ENCODE data around the gene CSMD2.

The CSMD2 gene

DNA sequence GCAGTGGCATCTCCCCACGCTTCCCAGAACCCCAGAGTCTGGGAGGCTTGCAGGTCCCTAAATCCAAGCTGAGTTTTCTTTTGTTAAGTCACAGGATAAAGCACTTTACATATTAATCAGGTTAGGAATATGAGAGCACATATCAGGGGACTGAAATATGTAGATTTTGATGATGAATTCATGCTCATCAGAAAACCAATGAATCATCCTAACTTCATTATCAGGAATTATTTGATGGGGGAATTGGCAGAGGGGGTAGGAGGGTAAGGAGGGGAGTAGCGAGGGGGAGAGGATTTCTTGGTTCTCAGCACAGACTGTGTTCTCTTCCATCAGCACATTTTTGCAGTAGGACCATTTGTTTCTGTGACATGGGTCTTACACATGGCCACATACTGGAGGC lies 269.1 kb downstream of the CSMD2 start:
- no peak for DNase-seq

DNA sequence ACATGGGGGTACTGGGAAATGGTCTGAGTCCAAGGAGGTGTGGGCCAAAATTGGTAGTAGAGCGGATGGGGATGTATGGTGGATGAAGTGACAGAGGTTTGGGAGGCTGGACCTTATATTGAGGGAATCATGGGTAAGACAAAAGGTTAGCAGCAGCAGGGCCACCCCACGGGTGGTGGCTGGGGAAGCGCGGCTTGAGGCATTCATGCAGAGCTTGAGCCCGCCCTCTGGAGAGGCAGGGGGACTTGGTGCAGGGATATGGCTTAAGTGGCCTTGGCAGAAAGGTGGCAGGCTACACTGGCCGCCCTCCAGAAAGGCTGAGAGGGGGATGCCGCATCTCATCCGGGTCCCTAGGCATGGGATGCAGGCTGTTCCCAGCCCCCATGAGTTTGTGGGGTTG lies 269.6 kb downstream of the CSMD2 start:
- DNase-seq = no peak

DNA sequence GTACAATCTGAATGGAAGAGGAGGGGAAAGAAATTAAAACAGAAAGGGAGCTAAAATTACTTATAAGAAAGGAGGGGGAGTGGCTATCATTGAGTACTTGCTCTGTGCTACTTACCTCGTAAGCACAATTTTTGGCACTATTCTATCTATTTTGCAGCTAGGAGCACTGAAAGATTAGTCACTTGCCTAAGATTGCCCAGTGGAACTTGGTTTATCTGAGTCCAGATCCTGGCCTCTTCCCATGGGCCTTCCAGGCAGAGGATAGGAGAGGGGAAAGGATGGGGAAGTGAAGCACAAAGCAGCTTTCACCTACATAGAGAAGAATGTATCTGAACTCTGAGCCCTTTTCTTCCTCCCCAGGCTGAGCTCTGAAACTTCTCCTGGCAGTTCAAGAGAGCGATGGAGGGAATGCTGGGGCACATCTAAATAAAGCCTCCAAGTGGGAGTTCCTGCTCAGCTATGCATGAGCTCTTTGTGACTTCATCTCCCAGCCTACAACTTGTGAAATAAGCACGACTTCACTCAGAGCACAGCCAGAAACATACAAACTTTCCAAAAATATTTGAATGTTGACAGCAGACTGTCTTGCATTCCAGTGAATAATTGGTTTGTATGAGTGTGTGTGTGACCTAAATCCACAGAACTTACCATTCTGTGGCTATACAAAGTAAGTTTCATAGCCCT lies 271.7 kb downstream of the CSMD2 start:
- DNase-seq = no peak

DNA sequence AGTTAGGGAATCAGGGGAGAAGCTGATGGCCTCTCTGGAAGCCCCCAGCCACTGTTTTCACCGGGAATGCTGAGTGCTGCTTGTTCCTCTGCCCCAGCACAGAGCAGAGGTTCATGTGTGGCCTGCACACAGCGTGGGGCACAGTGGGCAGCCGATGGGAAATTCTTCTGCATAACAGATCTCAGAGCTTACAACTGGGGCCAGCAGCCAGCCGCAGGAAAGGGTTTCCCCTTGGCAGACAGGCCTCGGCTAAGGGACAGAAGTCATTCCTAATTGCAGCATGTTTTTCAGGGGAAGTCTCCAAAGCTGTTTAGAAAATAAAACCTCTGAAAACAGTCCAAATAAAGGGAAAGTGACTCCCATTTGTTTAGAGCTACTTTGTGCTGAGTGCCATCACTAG lies 278.5 kb downstream of the CSMD2 start:
- DNase-seq = no peak

DNA sequence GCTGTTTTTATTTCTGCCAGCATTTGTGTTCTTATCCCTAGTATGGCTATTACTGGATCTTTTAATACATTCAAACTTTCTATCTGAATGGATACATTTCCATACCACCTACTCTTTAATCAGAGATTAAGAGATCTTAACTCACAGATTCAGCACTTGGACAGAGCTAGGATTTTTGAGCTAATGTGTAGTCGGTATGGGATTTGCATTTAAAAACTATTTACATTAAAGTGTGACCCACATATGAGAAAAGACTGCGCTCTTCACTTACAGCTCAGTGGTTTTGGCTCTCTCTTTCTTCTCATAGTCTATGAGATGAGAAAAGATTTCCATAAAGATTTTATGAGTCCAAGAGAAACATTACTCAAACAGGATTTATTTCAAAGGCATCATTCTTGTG lies 284.7 kb downstream of the CSMD2 start:
- no peak for DNase-seq

DNA sequence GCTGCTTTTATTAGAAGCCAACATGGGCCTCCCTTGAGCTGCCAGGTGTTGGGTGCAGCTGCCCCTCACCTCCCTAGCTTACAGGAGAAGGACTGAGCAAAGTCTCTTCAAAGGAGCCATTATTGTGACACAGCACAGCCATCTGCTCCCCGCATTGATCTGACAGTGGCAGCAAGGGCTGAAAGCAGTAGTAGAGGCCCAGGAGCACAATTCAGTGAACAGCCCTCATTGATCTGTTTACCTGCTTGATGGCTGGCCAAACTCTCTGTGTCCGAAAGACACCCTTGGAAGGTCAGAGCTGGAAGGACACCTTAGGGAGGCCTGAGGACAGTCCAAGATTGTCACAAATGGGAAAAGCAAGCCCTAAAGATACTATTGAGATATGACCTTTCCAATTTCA lies 286.6 kb downstream of the CSMD2 start:
- DNase-seq = no peak

DNA sequence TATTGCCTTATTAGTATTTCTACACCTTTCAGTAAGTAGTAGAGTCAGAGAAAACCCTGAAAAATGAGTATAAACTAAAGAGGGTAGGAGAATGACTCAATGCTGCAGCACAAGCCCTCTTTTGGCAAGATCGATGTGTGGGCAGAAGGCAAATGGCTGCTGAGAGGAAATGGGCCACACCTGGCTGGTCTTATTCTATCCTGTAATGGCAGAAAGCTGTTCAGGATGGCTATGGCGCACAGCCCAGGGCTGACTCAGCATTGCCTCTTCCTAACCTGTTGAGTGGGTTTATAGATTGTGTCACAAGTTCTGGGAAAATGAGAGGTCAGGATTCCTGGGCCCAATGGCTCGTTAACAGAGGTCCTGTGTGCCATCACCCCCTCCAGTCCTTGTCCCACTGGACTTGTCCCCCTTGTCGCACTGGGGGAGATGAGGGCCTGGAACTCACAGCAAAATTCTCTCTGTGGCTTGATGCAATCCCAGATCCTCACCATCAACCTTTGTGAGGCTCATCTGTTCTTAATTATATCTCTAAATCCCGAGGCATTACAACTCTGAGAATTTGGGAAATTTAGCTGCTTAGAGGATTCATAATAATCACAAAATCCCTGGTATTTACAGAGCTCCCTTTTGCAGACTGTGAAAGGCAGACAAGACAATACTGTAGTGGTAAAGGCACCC lies 287.9 kb downstream of the CSMD2 start:
- DNase-seq = no peak

DNA sequence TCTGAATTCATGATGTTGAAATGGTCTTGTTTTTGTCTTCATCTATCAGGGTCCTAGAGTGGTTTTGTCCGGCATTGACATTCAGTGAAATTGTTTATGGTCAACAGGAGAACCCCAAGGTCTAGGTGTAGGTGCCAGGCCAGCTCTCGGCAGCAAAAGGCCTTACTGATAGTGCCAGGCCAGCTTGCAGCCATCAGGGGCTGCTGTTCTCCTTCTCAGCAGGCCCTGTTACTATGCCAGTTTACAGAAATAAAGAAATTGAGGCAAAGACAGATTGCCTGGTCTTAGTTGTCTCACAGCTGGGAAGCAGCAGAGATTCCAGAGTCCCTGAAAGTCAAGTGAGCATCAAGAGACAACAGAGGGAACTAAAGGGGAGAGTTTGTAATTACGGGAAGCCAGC lies 289.2 kb downstream of the CSMD2 start:
- no peak for DNase-seq

DNA sequence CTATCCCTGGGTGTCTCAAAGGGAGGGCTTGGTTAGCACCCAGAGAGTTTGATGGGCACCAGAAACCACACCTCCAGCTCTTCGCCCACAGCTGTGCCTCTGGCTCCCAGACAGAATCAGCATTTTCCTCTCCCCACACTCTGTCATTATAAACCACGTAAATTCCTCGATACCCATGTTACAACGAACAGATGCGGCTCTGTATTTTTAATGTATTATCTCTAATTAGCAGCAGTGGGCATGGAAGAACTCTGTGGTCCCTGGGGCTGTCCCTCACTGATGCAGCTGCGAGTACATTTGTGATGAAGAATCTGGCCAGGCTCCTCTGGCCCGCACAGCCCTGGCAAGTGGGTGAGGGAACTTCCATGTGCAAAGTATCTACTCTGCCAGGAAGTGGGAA lies 290.4 kb downstream of the CSMD2 start:
- no peak for DNase-seq

DNA sequence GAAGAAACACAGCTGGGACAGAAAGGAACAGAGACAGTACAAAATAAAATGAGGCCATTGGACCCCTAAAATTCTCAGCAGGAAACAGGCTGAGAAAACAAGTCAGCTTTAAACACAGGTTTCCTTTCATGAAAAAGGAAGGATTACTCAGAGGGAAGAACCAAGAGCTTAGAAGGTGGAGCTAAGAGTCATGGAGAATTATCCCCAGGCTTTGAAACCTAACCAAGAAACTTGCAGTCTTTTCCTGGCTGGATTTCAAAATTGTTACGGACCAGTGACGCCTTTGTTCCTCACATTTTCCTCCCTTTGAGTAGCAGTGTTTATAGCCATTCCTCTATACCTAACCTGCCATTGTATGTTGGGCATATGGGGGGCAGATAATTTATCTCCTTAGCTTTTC lies 292.3 kb downstream of the CSMD2 start:
- no peak for DNase-seq

DNA sequence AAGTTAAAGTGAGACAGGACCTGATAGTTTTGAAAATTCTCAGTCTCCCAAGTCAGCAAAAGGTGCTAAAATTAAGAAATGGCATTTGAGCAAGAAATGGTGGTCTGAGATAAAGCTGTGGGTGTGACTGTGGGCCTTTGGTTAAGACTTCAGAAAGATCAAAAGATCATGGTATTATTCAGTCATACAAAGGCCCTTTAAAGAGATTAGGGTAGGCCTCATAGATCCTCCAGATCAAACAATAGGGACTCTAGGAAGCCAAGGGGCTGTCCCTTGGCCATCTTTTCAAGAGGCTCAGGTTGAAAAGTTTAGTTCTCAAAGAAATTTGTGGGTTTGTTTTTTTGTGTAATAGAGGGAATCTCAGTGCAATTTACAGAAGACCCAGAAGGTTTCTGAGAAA lies 292.8 kb downstream of the CSMD2 start:
- no peak for DNase-seq

DNA sequence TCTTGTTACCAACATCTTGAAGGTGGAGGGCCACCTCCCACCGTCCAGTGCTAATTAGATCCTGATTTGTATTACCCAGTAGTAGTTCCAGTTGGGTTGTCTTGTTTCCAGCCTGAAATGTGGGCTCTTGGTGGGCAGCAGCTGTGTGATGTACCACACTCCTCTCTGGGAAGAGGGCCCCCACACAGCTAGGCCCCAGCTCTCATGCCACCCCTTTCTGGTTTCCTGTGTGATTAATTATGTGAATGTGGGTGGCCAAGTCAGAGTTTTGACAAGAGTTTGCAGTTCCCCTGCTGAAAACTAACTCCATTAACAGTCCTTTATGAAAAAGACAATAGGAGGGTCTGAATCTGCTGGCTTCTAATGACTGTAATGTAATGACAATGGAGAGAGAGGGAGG lies 297.3 kb downstream of the CSMD2 start:
- DNase-seq = no peak

DNA sequence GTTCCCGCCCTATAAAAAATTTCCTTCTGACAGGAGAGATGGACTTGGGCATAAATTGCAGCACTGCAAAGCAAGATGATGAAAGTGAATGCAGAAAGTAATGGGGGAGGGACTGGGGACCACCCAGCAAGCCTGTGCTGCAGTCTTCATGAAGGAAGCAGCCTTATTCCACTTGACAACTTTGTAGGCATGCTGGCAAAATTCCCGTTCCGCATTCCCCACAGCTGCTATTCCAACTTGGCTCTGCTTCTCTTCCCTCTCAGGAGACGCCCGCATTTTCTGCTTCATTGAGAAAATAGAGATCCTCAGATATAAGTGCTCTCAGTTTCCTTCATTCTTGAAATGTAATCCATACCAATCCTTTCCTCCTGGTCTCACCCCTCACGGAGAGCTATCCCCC lies 298.7 kb downstream of the CSMD2 start:
- no peak for DNase-seq

DNA sequence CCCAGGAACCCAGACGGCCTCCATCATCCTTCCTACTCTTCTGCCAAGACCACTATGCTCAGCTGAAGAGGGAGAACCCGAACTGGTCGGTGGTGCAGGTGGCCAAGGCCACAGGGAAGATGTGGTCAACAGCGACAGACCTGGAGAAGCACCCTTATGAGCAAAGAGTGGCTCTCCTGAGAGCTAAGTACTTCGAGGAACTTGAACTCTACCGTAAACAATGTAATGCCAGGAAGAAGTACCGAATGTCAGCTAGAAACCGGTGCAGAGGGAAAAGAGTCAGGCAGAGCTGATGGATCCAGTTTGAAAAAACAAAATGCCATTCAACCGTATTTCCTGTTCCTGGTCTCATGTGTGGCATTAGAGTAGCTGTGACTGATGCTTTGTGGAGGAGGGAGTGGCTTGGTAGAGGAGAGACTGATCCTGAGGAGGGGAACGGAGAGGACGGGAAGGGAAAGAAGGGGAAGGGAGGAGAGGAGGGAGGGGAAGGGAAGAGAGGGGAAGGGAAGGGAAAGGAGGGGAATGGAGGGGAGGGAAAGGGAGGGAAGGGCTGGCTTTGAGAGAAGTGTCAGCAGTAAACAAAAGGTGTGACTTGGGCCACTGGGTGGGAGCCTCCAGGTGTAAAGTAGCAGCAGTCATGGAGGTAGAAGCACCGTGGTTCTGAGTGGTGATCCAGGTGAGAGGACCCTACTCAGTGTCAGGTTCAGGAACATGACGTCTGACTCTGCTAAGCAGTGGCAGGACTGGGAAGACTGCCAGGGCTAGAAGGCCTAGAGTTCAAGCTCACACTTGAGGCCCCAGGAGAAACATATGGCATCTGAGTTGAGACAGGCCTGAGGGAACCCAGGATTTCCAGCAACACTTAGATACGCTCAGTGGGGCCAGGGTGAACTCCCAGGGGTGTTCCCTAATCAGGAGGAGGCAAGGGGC lies 300.3 kb downstream of the CSMD2 start:
- DNase-seq = no peak

DNA sequence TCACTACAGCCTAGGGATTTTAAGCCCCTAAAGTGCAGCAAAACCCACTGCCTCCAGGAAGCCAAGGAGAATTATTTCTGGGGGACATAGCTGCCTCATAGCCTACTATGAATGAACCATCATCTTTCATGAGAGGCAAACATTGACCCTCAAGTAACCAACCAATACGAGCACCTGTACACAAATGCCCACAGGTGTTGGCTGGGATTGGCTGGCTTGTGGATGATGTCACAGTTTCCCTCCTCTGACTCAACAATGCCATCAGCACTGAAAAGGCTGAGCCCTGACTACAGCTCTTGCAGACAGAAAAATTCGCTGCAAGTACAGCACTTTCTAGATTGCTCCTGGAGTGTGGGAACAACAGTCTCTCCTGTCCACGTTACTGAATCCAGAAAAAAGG lies 301.3 kb downstream of the CSMD2 start, which contains the start of gene HMGB4:
Gene HMGB4 (plus strand): TSS at position 301 of the 400 bp plus-strand sequence. CDS start 113 bp downstream, outside the sequence.
- DNase-seq = no peak

DNA sequence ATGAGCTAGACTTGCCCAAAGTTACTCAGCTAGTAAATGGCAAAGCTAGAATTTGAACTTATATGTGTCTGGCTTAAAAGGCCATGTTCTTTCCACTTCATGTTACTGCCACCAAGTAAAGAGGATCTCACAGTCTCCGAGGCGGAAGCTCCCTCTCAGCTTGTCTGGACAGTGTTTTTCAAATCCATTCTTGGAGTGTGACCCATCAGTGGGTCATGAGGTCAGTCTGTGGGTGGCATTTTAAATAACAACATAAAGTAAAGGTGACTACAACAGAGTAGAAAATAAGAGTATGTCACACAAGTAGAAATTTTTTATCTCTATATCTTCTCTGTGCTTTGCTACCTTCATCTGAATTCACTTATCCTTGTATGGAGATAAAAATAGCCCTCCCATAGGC lies 304.4 kb downstream of the CSMD2 start:
- no peak for DNase-seq

DNA sequence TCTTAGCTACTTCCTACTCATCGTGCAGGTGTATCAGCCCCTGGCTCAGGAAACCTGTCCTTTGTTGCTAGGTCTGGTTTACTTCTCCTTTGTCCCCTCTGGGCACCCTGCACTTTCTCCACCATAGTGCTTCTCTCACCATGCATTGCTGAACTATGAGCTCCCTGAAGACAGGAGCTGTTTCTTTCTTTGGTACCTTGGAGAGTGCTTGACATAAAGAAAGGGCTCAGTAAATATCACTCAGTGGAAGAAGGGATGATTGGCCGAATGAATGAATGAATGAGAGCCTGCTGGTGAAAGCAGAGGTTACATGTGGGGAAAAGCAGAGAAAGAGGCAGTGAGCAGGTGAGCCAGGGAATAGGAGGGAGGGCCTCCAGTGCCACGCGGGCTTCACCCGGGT lies 310.9 kb downstream of the CSMD2 start:
- DNase-seq = no peak

DNA sequence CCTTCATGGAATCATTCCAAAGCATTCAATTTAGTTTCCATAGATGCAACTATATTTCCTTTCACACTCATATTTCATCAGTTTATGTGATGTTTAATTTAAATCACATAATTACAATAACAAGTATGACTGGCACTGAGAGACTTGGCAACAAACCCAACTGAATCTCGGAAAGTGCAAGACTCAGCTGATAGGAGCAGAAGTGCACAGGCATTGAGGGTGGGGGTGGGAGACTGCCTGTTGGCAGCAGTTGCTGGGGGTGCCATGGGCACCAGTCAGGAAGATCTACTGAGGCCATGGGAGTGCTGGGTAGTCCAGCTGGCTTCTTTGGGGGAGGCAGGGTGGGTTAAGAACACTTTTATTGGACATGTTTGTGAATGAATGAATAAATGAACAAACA lies 311.6 kb downstream of the CSMD2 start:
- no peak for DNase-seq

DNA sequence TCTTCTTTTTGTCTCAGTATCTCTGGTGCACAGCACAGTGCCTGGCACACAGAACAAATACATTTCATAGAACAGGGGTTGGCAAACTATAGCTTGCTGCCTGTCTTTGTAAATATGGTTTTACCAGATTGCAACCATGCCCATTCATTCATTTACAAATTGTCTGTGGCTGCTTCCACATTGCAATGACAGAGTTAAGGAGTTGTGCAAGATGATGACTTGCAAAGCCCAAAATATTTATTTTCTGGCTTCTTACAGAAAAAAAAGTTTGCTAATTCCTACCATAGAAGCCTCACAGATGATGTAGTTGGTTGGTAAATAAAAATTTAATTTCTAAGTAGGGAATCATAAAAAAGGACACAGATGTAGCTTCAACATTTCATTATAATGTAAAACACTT lies 312.3 kb downstream of the CSMD2 start:
- no peak for DNase-seq

DNA sequence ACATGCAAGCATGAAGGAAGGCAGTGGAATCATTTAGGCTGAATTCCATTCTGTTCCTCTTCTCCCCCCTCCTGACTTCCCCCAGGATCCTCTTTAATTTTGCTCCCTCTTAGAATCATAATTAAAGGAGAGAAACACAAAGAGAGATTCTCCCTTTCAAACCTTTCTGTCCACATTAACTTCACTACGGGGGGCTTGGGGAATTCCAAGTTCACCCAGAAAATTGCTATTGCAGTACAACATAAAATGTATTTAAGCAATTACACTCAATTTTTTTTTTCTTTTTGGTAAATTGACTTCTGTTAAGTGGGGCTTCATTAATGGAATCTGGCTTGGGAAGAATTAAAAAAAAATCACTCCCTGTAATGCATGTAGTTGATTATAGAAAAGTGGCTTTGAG lies 314.5 kb downstream of the CSMD2 start:
- DNase-seq = no peak

DNA sequence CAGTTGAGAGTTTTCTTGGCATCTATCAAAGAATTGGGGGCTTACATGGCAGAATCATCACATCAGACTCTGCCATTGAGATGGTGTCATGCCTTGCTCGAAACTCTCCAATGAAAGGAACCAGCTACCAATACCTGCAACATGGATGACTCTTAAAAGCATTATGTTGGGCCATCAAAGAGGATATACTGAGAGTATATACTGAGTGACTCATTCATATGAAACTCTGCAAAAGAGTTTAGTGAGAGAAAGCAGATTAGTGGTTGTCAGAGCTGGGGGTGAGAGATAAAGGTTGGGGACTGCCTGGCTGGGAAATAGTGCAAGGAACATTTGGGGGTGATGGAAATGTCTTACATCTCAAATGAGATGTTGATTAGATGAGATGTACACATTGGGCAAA lies 315.8 kb downstream of the CSMD2 start:
- no peak for DNase-seq

DNA sequence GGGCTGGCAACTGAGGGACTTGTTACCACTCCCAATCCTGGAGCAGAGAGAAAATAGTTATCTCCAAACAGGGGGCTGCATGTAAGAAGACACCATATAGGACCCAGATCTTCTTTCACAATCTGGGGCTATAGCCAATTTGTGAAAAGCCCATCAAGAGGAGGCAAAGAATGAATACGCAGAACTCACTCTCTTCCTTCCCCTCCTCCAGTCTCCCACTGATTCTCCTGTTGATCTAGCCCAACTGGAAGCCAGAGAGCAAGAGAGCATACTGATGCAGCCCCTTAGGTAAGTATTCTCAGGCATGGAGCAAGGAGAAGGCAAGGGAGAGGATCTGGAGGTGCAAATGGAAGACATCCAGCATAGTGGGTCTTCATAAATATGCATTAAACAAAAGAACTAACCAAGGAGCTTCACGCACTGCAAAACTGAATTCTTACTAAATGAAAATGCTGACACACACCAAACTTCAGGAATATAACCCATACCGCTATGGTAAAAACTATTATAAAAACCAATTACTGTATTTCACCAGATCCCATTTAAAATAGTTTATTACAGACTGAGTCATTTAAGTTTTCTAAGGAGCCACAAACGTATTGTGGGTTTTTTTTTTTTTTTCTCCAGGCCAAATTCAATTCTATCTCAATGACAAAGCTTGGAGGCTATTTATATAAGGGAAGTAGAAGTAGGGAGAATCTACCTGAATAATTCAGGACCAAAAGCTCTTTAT lies 316.7 kb downstream of the CSMD2 start:
- no peak for DNase-seq

DNA sequence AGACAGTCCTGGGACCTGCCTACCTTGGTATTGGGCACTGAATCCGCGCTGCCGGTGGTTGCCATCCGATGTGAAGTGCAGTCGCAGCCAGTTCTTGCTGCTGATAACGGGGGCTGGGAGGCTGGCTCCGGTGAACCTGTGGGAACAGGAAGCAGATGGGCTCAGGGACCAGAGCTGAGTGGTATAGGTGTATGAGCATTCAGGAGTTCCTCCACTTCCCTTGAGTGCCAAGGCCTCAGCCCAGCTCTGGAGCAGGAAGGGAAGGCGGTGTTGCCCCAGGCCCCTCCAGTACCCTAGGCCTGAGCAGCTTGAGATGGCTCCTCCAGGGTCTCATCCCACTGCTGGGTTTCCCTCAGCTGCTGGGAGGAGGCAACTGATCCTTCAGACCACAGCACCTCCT lies 318.2 kb downstream of the CSMD2 start:
- DNase-seq = no peak
